Panc1 (cell line): ENCODE measurements around the gene DOK6.

ENCODE experiments used
- POLR2AphosphoS5 ChIP-seq: IDR thresholded peaks from 2 replicates; pipeline ENCODE4 v1.6.1; 2012; ENCODE audit warnings: mild to moderate bottlenecking, low read depth, low read length, moderate library complexity
- SIN3A ChIP-seq: IDR thresholded peaks from 2 replicates; pipeline ENCODE4 v1.6.1; 2012; ENCODE audit warnings: low read depth, mild to moderate bottlenecking, low read length, moderate library complexity, borderline replicate concordance; ENCODE audit not compliant: insufficient read depth
- TCF7L2 ChIP-seq: IDR thresholded peaks from 2 replicates; pipeline ENCODE4 v1.6.1; 2011; ENCODE audit warnings: mild to moderate bottlenecking, low read depth, low read length, inconsistent platforms
- TF ChIP-seq, protein P1 (sequence below): fragments of 450-650 bp; IDR thresholded peaks from 2 replicates; pipeline ENCODE4 v1.5.1; 2017; ENCODE audit warnings: mild to moderate bottlenecking
- TF ChIP-seq, protein P2 (sequence below), 2 experiments: IDR thresholded peaks; 2 replicates each; pipeline ENCODE4 v1.6.1; 2011 to 2012; ENCODE audit warnings: low read depth in 2 of 2, control low read depth in 1 of 2, low read length in 1 of 2, mild to moderate bottlenecking in 1 of 2, moderate library complexity in 1 of 2; ENCODE audit not compliant: insufficient read depth in 1 of 2

DNA sequence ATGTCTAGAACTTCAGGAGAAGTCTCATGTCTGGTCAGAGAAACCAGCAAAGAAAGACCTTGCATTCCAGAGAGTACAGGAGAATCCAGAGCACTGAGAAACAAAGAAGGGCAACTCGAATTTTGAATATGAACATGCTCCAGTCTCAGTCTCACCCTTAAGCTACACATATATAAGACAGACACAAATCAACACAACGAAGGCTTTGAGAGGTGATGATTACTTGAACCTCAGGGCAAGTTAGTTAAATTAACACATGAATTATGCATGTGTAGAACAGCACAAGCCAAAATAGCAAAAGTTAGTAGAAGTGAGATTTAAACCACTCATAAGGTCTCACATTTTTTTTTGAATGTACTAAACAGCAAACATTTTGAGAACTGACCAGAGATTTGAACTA lies 29.0 kb upstream of the DOK6 start:
- TF ChIP-seq, protein P1, sequence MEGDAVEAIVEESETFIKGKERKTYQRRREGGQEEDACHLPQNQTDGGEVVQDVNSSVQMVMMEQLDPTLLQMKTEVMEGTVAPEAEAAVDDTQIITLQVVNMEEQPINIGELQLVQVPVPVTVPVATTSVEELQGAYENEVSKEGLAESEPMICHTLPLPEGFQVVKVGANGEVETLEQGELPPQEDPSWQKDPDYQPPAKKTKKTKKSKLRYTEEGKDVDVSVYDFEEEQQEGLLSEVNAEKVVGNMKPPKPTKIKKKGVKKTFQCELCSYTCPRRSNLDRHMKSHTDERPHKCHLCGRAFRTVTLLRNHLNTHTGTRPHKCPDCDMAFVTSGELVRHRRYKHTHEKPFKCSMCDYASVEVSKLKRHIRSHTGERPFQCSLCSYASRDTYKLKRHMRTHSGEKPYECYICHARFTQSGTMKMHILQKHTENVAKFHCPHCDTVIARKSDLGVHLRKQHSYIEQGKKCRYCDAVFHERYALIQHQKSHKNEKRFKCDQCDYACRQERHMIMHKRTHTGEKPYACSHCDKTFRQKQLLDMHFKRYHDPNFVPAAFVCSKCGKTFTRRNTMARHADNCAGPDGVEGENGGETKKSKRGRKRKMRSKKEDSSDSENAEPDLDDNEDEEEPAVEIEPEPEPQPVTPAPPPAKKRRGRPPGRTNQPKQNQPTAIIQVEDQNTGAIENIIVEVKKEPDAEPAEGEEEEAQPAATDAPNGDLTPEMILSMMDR, result no peak
- TF ChIP-seq TCF7L2 (no peak), SIN3A (no peak), POLR2AphosphoS5 (no peak)
- TF ChIP-seq, protein P2, sequence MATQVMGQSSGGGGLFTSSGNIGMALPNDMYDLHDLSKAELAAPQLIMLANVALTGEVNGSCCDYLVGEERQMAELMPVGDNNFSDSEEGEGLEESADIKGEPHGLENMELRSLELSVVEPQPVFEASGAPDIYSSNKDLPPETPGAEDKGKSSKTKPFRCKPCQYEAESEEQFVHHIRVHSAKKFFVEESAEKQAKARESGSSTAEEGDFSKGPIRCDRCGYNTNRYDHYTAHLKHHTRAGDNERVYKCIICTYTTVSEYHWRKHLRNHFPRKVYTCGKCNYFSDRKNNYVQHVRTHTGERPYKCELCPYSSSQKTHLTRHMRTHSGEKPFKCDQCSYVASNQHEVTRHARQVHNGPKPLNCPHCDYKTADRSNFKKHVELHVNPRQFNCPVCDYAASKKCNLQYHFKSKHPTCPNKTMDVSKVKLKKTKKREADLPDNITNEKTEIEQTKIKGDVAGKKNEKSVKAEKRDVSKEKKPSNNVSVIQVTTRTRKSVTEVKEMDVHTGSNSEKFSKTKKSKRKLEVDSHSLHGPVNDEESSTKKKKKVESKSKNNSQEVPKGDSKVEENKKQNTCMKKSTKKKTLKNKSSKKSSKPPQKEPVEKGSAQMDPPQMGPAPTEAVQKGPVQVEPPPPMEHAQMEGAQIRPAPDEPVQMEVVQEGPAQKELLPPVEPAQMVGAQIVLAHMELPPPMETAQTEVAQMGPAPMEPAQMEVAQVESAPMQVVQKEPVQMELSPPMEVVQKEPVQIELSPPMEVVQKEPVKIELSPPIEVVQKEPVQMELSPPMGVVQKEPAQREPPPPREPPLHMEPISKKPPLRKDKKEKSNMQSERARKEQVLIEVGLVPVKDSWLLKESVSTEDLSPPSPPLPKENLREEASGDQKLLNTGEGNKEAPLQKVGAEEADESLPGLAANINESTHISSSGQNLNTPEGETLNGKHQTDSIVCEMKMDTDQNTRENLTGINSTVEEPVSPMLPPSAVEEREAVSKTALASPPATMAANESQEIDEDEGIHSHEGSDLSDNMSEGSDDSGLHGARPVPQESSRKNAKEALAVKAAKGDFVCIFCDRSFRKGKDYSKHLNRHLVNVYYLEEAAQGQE (IDR thresholded peaks at IDR 0.05; ENCODE audit: insufficient read depth in 1 of 2, low read depth in 2 of 2, low read length in 1 of 2), result no peak
